Glomerular endothelial cell (primary cell): Measurements from ENCODE around the gene KRT28. TPM values are rescaled to one million over a fixed set of nuclear protein-coding genes. Genes with fewer than 3 reads are reported as not detected.
A peak's percentile ranks its signal among the peaks of the same experiment; 100 is the strongest.

ENCODE experiments used
- DNase-seq: peaks from one replicate; pipeline ENCODE4 v3.0.0-alpha.2; 2011; ENCODE audit warnings: low read depth, low spot score; ENCODE audit errors: extremely low read depth
- total RNA-seq: library from RNA; depleted of rRNA; stranded (reverse); fragments of >200 nt; gene quantifications from 2 replicates; pipeline ENCODE4 v1.2.3, GENCODE V29; 2015

KRT28 gene
- total RNA-seq = not detected in 2 replicates

DNA sequence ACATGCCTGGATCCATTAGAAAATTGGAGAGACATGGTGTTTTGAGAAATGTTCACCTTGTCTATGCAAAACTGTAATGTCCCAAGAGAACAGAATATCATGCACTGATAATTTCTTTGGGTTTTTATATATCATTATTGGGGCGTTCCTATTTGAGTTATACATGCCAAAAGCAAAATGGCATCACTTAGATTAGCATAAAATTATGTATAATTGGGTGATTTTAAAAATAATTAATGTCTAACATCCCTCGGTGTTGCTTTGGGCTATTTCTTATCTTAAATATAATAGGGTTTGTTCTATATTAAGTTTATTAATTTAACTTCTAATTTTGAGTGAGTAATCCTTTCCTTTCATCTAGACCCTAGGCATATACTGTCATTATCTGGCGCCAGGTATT is at the start of gene KRT28:
KRT28 (minus strand) TSS at position 101 of the 400 bp plus-strand sequence; CDS start at position 35, 66 bp downstream.
- no peak for DNase-seq

GRCh38 chr17:40848583-40849235 is 49.0 kb upstream of the KRT28 start:
- DNase-seq = no peak

GRCh38 chr17:40846515-40847144 is 46.9 kb upstream of the KRT28 start:
- DNase-seq = no peak

DNA sequence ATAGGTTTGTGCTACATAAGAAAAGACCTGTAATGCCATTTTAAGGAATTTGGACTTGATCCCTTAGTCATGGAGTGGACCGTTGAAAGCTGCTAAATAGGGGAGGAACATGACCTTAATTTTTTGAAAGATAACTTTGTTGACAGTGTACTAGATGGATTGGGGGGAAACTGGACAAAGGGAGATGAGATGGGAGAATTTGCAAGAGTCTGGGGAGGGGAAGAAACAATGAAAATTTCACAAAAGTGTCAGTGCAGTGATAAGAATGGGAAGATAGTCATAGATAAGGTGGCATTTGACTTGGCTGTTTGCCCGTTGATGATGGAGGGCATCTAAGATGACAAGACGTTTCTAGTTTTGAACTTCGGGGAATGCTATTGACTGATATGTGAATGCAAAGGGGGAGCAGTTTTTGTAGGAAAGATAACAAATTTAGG is 44.9 kb upstream of the KRT28 start:
- no peak for DNase-seq

- no peak for DNase-seq
These were observed 43.5 kb upstream of the KRT28 start for GRCh38 chr17:40843242-40843641.

DNA sequence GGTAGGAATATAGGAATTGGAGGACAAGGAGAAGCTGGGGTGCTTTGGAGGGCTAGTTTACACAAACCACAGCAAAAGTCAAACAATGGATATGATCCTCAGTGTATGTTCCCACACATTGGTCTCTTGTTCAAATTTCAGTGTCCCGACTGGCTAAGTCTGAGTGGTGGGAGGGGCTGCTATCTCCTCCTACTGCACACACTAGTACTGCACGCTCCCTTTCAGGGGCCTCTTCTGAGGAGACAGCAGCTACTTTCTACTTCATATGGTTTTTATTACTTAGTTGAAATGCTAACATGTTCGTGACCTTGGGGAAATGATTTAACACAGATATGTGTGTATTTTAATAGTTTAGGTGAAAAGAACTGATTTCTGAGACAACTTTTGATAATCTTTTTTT is 41.5 kb upstream of the KRT28 start:
- DNase-seq = no peak

- no peak for DNase-seq
These were observed 39.4 kb upstream of the KRT28 start for GRCh38 chr17:40839194-40839593.

DNA sequence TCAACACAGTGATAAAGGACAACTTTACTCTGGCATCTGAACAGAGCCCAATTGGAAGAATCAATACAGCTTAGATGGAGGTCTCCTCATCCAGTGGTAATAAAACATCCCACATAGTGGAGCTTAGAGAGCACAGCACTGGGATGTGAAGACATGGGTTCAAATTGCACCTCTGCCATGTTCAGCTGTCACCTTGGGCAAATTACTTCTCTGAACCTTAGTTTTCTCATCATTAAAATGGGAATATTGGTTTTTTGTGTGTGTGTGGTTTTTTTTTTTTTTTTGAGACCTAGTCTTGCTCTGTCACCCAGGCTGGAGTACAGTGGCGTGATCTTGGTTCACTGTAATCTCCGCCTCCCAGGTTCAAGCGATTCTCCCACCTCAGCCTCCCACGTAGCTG is 36.3 kb upstream of the KRT28 start:
- DNase-seq = no peak

GRCh38 chr17:40833882-40834281 is 34.1 kb upstream of the KRT28 start:
- no peak for DNase-seq

DNA sequence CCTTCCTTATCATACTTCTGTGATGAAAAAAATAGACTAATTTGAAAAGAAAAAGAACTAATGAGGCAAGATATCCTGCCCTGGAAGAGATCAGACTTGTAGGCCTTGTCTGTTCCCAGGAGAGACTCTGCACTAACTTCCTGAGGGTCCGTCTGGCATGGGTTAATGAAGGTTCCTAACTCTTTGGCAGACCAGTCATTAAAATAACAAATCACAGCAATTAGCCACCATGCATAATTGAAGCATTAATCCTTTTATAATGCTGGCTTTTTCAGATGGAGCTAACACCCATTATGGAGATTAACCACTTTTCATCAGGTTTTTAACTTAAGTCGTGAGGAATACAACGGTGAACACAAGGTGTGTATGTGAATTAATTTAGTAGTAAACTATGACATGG is 33.1 kb upstream of the KRT28 start:
- DNase-seq = no peak

DNA sequence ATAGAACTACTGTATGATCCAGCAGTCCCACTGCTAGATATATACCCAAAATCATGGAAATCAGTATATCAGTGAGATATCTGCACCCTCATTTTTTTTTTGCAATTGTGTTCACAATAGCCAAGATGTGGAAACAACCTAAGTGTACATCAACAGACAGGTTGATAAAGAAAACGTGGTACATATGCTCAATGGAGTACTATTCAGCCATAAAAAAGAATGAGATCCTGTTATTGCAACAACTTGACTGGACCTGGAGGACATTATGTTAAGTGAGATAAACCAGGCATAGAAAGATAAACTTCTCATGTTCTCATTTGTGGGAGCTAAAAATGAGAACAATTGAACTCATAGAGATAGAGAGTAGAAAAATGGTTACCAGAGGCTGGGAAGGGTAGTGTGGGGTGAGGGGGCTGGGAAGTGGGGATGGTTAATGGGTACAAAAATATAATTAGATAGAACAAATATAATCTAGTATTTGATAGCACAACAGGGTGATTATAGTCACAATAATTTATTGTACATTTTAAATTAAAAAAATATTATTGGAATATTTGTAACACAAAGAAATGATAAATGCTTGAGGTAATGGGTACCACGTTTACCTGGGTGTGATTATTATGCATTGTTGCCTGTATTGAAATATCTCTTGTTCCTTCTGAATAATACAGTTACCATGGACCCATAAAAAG is 30.5 kb upstream of the KRT28 start:
- DNase-seq = no peak

DNA sequence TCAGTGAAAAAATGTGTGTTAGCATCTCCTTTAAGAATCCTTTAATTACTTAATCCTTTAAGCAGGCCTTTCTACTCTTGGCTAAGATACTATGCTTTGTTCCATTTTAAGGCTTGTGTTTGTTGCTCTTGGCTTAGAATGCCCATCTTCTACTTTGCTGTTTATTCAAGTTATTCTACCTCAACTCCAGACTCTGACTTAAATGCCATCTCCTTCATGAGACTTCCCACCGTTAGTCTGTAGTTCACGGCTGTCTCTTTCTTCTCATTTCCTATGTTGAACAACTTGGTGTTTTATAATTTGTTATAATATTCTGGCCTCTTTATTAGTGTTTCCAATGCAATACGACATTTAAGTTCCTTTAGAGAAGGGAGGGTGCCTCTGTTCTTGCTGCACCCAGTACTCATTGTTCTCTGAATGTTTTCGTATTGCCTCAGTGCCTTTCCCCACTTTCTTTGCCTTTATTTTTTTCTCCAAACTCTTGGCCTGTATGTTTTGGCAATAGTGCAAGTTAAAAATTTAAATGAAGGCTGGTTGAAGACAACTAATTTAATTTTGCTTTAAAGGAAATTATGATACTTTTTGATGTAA is 28.8 kb upstream of the KRT28 start:
- DNase-seq = no peak

DNA sequence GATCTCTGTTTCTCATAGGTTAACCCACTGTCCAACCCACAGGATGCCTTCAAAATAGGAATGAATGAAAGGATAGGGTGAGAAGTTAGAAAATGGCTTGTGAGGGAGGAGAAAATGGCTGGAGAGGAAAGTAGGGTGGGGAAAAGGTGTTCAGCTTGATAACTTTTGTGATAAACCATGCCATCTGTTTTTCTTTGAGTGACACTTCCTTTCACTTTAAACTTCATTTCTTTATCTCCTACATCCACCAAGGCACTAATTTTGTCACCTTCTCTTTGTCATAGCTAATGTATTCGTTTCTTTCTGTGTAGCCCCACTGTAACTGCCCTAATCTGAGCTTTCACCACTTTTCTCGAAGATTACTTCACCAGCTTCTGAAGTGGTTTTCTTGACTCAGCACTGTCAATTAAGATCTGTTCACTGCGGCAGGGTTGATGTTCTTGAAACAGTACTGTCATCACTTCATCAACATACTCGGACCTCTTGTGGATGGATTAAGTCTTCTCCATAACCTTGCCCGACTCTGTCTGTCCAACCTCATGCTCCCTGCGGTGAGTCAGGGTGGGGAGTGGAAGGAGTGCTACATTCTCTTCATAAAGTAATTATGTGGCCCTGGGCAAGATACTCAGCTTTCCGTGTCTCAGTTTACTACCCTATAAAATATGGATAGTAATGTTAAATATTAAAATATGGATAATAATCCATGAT is 28.1 kb upstream of the KRT28 start:
- DNase-seq = no peak

GRCh38 chr17:40825599-40825998 is 25.8 kb upstream of the KRT28 start:
- DNase-seq = no peak

- no peak for DNase-seq
These were observed 24.5 kb upstream of the KRT28 start for GRCh38 chr17:40824015-40824832.

DNA sequence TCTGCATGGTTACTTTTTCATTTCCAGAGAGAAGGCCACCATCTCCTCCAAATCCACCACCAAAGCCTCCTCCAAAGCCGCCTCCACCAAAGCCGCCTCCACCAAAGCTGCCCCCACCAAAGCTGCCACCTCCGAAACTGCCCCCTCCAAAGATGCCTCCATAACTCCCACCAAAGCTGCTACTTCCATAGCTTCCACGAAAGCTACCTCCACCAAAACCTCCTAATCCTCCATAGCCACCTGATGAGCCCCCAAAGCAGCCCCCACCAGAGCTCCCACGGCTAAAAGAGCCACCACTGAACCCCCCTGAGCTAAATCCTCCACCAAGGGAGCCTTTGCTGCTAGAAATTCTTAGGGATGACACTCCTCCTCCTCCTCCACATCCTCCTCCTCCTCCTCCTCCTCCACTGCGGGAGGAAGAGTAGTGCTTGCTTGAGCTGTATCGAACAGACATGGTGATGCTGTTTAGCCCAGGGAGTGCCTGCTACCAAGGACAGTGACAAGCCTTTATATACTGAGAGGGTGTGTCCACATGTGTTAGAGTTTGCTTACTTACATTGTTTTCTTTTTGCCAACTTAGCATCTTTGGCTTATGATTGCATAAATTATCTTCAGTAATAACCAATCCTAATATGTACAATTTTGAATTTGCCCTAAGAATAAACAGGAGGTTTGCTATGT is 22.5 kb upstream of the KRT28 start, which contains the start of gene KRT10:
KRT10 (minus strand) TSS at position 483 of the 681 bp plus-strand sequence; CDS start at position 454, 29 bp downstream.
- no peak for DNase-seq

DNA sequence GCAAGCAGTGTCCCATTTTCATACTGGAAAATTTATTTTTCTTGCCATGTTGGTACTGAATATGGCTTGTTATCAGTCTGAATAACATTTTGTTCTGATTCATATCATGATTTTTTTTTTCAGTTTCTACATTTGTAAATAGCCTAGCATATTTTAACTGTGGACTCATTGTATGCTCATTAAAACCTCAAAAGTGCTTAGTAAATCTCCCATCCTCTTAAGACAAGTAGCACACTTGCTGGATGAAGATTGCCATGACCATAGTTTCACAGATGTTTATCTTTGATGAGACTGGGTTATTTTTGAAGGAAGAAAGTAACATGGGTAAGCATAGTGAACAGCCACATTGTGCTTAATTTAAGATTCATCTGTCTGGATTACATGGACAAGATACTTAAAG is 21.8 kb upstream of the KRT28 start:
- no peak for DNase-seq

DNA sequence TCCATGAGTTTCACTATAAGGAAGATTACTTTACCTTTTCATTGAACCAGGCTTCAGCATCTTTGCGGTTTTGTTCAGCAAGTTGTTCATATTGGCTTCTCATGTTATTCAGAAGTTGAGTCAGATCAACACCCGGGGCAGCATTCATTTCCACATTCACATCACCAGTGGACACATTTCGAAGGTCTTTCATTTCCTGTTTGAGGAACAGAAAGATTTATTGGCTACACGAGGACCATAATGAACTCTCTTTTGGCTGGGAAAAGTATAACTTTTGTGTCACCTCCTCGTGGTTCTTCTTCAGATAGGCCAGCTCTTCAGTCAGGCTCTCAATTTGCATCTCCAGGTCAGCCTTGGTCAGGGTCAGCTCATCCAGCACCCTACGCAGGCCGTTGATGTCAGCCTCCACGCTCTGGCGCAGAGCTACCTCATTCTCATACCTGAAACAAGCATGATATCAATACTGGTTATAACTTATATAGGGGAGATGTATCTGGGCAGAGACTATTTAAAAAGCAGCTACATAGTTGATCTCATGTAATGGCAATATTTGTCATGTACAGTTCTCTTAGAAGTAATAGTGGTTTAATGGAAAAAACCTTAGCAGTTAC is 20.6 kb upstream of the KRT28 start:
- no peak for DNase-seq

- DNase-seq = peak; percentile 14
These were observed 19.9 kb upstream of the KRT28 start for GRCh38 chr17:40819528-40820125.
